DOHH2 (cell line): ENCODE data around the gene GANAB.

Source experiments
- EZH2phosphoT487 ChIP-seq: fragments of 200-600 bp; sonication (generic); IDR thresholded peaks from 2 replicates; pipeline ENCODE4 v1.6.1; 2017; ENCODE audit warnings: borderline replicate concordance, mild to moderate bottlenecking, antibody characterized with exemption, low read length, moderate library complexity, mixed read lengths
- TF ChIP-seq, protein P1 (sequence below): fragments of 200-600 bp; sonication (generic); IDR thresholded peaks from one replicate; pipeline ENCODE4 v1.5.1; 2014; ENCODE audit warnings: antibody characterized with exemption, mild to moderate bottlenecking, low read depth, low read length; ENCODE audit not compliant: poor library complexity, severe bottlenecking

DNA sequence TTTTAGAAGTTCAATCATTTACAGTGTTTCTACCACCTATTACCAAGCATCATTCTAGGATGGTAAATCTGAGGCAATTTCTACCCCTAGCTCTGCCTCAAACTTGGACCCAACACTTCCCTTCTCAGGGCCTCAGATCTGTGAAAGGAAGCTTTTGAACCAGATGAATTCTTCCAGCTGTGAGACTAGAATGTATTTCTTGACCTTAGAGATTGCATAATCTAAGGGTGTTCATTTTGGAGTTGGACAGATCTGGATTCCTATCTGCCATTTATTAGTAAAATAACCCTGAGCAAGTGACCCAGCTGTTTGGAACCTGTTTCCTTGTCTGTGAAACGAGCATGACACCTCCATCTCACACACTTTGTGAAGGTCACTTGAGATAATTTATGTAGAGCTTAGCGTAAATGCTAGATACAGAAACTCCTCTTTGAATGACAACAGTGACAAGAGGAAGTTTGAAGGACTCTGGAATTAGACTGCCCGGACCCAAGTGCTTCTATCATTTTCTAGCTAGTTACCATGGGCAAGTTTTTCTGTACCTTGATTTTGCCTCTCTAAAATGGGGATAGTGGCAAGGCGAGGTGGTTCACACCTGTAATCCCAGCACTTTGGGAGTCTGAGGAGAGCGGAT is 10.5 kb upstream of the GANAB start:
- TF ChIP-seq EZH2phosphoT487 = no peak
- TF ChIP-seq, protein P1, sequence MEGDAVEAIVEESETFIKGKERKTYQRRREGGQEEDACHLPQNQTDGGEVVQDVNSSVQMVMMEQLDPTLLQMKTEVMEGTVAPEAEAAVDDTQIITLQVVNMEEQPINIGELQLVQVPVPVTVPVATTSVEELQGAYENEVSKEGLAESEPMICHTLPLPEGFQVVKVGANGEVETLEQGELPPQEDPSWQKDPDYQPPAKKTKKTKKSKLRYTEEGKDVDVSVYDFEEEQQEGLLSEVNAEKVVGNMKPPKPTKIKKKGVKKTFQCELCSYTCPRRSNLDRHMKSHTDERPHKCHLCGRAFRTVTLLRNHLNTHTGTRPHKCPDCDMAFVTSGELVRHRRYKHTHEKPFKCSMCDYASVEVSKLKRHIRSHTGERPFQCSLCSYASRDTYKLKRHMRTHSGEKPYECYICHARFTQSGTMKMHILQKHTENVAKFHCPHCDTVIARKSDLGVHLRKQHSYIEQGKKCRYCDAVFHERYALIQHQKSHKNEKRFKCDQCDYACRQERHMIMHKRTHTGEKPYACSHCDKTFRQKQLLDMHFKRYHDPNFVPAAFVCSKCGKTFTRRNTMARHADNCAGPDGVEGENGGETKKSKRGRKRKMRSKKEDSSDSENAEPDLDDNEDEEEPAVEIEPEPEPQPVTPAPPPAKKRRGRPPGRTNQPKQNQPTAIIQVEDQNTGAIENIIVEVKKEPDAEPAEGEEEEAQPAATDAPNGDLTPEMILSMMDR = no peak
